HepG2 (cell line): Measurements from ENCODE around the gene OR2V2. TPM values are rescaled to one million over a fixed set of nuclear protein-coding genes. Genes with fewer than 3 reads are reported as not detected.

Source experiments
- CREB1 ChIP-seq, 2 experiments: fragments of 450-650 bp in 1 of 2; IDR thresholded peaks; 2 replicates each; pipeline ENCODE4 v1.6.1; 2016 to 2017; ENCODE audit warnings: control low read depth in 1 of 2, mild to moderate bottlenecking in 1 of 2, missing compliant biosample characterization in 1 of 2, missing genetic modification characterization in 1 of 2
- CREM ChIP-seq, 2 experiments: sonication (generic) in 1 of 2; formaldehyde crosslinking in 1 of 2; IDR thresholded peaks; 2 replicates each; pipeline versions ENCODE4 v1.4.0 to v1.6.1; 2016 to 2020; ENCODE audit warnings: antibody characterized with exemption in 1 of 2, mild to moderate bottlenecking in 1 of 2, missing genetic modification reagents in 1 of 2
- CTCF ChIP-seq: sonication (generic); formaldehyde crosslinking; IDR thresholded peaks from 2 replicates; pipeline ENCODE4 v1.5.0; 2020; ENCODE audit warnings: mild to moderate bottlenecking, missing genetic modification reagents, moderate library complexity
- EEA1 ChIP-seq: sonication (generic); formaldehyde crosslinking; IDR thresholded peaks from 2 replicates; pipeline ENCODE4 v1.5.1; 2020; ENCODE audit warnings: mild to moderate bottlenecking, missing genetic modification reagents, borderline replicate concordance
- FOXK1 ChIP-seq: sonication (generic); formaldehyde crosslinking; IDR thresholded peaks from 2 replicates; pipeline ENCODE4 v1.4.0; 2020; ENCODE audit warnings: low read depth, missing genetic modification reagents, borderline replicate concordance
- HDAC6 ChIP-seq: fragments of 200-600 bp; sonication (generic); IDR thresholded peaks from 2 replicates; pipeline ENCODE4 v1.7.0; 2017; ENCODE audit warnings: mild to moderate bottlenecking, antibody characterized with exemption, low read length, low read depth
- HIC2 ChIP-seq: sonication (generic); formaldehyde crosslinking; IDR thresholded peaks from 2 replicates; pipeline ENCODE4 v1.9.0; 2022; ENCODE audit warnings: low read depth, missing genetic modification reagents
- IRF1 ChIP-seq: sonication (generic); formaldehyde crosslinking; IDR thresholded peaks from 2 replicates; pipeline ENCODE4 v1.4.0; 2020; ENCODE audit warnings: low read depth, mild to moderate bottlenecking, missing genetic modification reagents
- MAZ ChIP-seq, 2 experiments: sonication (generic) in 1 of 2; formaldehyde crosslinking in 1 of 2; IDR thresholded peaks; 2 replicates each; pipeline versions ENCODE4 v1.5.0 to v1.6.1; 2012 to 2020; ENCODE audit warnings: low read depth in 2 of 2, mild to moderate bottlenecking in 2 of 2, borderline replicate concordance in 1 of 2, improper control_type of control experiment in 1 of 2, low read length in 1 of 2, missing genetic modification reagents in 1 of 2, moderate library complexity in 1 of 2
- NCOA2 ChIP-seq: sonication (generic); formaldehyde crosslinking; IDR thresholded peaks from 2 replicates; pipeline ENCODE4 v1.8.0; 2022; ENCODE audit warnings: inconsistent platforms
- NFKB2 ChIP-seq: sonication (generic); formaldehyde crosslinking; IDR thresholded peaks from 2 replicates; pipeline ENCODE4 v1.4.0; 2020; ENCODE audit warnings: missing genetic modification reagents, borderline replicate concordance
- PPARG ChIP-seq: conservative IDR thresholded peaks from 2 replicates; pipeline ENCODE4 v1.6.1; 2016; ENCODE audit warnings: missing biosample characterization, missing genetic modification reagents
- TEAD3 ChIP-seq: optimal IDR thresholded peaks from 2 replicates; pipeline ENCODE3; 2016; ENCODE audit warnings: borderline replicate concordance
- TMF1 ChIP-seq: sonication (generic); formaldehyde crosslinking; IDR thresholded peaks from 2 replicates; pipeline ENCODE4 v1.8.1; 2022; ENCODE audit warnings: low read depth, missing genetic modification reagents
- TOPORS ChIP-seq: sonication (generic); formaldehyde crosslinking; IDR thresholded peaks from 2 replicates; pipeline ENCODE4 v1.8.0; 2023; ENCODE audit warnings: mild to moderate bottlenecking, missing genetic modification reagents
- ZBED4 ChIP-seq: sonication (generic); formaldehyde crosslinking; IDR thresholded peaks from 2 replicates; pipeline ENCODE4 v1.4.0; 2020; ENCODE audit warnings: missing genetic modification reagents, borderline replicate concordance
- ZNF121 ChIP-seq: sonication (generic); formaldehyde crosslinking; IDR thresholded peaks from 2 replicates; pipeline ENCODE4 v1.5.0; 2020; ENCODE audit warnings: mild to moderate bottlenecking, missing genetic modification reagents
- ZNF24 ChIP-seq: fragments of 450-650 bp; IDR thresholded peaks from 2 replicates; pipeline ENCODE4 v1.6.1; 2017; ENCODE audit warnings: antibody characterized with exemption, mild to moderate bottlenecking
- ZNF562 ChIP-seq: sonication (generic); formaldehyde crosslinking; IDR thresholded peaks from 2 replicates; pipeline ENCODE4 v1.8.0; 2022; ENCODE audit warnings: missing genetic modification reagents, borderline replicate concordance
- ZNF777 ChIP-seq: sonication (generic); formaldehyde crosslinking; IDR thresholded peaks from 2 replicates; pipeline ENCODE4 v1.4.0; 2020; ENCODE audit warnings: missing genetic modification reagents
- polyA plus RNA-seq, 8 experiments: library from polyadenylated mRNA; depleted of rRNA in 3 of 8; stranded (reverse) in 7 of 8; unstranded in 1 of 8; fragments of >200 nt; fragmentation: Illumina TruSeq in 4 of 8; extraction: Trizol in 4 of 8; gene quantifications; 2 replicates each; pipeline versions ENCODE4 v1.2.1 to v1.2.3, GENCODE V29; 2011 to 2016; ENCODE audit warnings: low read depth in 4 of 8, missing spikeins in 1 of 8, mixed read lengths in 1 of 8; ENCODE audit not compliant: insufficient read depth in 1 of 8
- total RNA-seq, 5 experiments: library from RNA; depleted of rRNA; stranded (reverse); fragments of >200 nt; fragmentation: Illumina TruSeq; extraction: Trizol; gene quantifications; 2 replicates each; pipeline ENCODE4 v1.2.3, GENCODE V29; 2016; ENCODE audit warnings: low read depth in 1 of 5

The OR2V2 gene
- total and polyA plus RNA-seq, 2 of the 13 experiments (the other 11 are each of a cell fraction or from before 2014, with no cell fraction given) = not detected

GRCh38 chr5:181187500-181188213 is 40.3 kb downstream of the OR2V2 start (continued):
- TF ChIP-seq ZBED4 (peak; percentile 54), CREM (IDR thresholded peaks at IDR 0.05) (0 out of 2 replicates have a peak, but pooled peaks have one; percentile 24), CREM (CRISPR knock-in tag; IDR thresholded peaks at IDR 0.05) (no peak), TEAD3 (CRISPR knock-in tag) (peak; percentile 84), TMF1 (CRISPR knock-in tag) (peak; percentile 49; the same call in 1 of the 2 replicates), PPARG (CRISPR knock-in tag) (peak; percentile 35; the same call in 1 of the 2 replicates), CREB1 (IDR thresholded peaks at IDR 0.05) (no peak), CREB1 (CRISPR knock-in tag; IDR thresholded peaks at IDR 0.05) (peak; percentile 68; the same call in 1 of the 2 replicates), HIC2 (CRISPR knock-in tag) (0 out of 2 replicates have a peak, but pooled peaks have one; percentile 31), ZNF562 (CRISPR knock-in tag) (no peak), ZNF777 (CRISPR knock-in tag) (peak; percentile 38; the same call in 1 of the 2 replicates), CTCF (CRISPR knock-in tag) (peak; percentile 28), ZNF121 (CRISPR knock-in tag) (no peak), IRF1 (CRISPR knock-in tag) (no peak), HDAC6 (no peak), MAZ (IDR thresholded peaks at IDR 0.05; ENCODE audit: borderline replicate concordance, low read depth, low read length) (no peak), MAZ (CRISPR knock-in tag; IDR thresholded peaks at IDR 0.05; ENCODE audit: low read depth) (0 out of 2 replicates have a peak, but pooled peaks have one; percentile 48), EEA1 (no peak), FOXK1 (CRISPR knock-in tag) (peak; percentile 70), NCOA2 (peak; percentile 37; the same call in 1 of the 2 replicates), ZNF24 (peak; percentile 98), NFKB2 (CRISPR knock-in tag) (peak; percentile 88; the same call in 1 of the 2 replicates), TOPORS (CRISPR knock-in tag) (0 out of 2 replicates have a peak, but pooled peaks have one; percentile 32)
